Effector CD8-positive, alpha-beta T cell (primary cell): ENCODE data around the gene PHF20.
A peak's percentile ranks its signal among the peaks of the same experiment; 100 is the strongest.
"Not testable (repeated sequence)": the region's sequence is repeated elsewhere in the genome, so short reads cannot be mapped to it uniquely, and the experiment has no call there.

Experiments
- DNase-seq: peaks from one replicate; lab custom pipeline; 2025; lab: John Stamatoyannopoulos, UW

Gene PHF20

DNA sequence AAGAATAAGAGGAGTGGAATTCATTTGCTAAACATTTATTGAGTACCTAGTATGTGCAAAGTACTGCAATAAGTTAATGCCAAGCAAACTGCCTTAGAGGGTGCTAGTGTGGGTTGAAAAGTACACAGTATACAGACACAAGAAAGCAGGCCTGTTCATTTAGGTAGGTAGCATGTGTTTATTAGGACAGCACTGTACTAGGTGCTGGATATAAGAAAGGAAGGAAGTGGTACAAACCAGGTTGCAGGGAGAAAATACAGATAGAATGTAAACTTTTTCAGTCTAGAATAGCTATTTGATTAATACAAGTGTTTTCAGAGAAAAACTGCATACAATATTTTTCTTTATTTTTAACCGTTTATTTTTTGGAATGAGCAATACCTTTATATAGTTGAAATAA is 68.1 kb downstream of the PHF20 start:
- DNase-seq: no peak

GRCh38 chr20:35840421-35840820 is 68.6 kb downstream of the PHF20 start:
- DNase-seq: no peak

GRCh38 chr20:35842361-35842760 is 70.5 kb downstream of the PHF20 start:
- DNase-seq: no peak

DNA sequence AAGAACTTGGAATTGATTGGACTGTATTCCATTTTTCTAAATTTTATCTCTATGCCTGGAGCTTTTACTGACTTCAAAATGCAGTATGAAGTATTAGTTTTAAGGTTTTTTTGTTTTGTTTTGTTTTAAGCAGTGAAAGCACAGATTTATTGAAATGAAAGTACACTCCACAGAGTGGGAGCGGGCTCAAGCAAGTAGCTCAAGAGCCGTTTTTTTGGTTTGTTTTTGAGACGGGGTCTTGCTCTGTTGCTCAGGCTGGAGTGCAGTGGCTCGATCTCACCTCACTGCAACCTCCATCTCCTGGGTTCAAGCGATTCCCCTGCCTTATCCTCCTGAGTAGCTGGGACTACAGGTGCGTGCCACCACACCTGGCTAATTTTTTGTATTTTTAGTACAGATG is 72.1 kb downstream of the PHF20 start:
- DNase-seq: not testable (repeated sequence)

DNA sequence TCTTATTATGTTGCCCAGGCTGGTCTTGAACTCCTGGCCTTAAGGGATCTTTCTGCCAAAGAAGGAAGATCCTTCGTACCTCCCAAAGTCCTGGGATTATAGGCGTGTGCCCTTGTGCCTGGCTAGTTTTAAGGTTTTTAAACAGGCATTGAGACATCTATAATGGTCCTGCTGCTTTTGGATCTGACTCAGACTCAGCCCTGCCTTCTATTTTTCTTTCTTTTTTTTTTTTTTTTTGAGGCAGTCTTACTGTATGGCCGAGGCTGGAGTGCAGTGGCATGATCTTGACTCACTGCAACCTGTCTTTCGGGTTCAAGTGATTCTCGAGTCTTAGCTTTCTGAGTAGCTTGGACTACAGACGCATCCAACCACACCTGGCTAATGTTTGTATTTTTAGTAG is 73.7 kb downstream of the PHF20 start:
- no peak for DNase-seq

DNA sequence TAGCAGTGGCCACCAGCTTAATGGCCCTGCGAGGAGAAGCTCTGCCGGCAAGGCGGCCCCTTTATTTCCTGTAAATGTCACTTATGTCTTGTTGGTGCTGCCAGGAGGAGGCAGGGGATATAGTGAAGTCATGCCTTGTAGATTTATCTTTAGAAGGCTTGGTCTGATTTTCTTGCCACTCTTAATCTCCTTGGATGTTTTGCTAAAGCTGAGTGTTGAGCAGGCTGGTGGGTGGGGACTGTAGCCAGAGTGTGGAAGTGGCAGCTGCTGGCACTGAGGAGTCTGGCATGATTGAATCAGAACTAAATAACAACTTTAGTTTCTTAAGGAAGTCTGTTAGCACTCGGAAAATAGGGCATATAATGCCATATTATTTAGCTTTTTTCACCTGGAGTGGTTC is 77.9 kb downstream of the PHF20 start:
- no peak for DNase-seq

DNA sequence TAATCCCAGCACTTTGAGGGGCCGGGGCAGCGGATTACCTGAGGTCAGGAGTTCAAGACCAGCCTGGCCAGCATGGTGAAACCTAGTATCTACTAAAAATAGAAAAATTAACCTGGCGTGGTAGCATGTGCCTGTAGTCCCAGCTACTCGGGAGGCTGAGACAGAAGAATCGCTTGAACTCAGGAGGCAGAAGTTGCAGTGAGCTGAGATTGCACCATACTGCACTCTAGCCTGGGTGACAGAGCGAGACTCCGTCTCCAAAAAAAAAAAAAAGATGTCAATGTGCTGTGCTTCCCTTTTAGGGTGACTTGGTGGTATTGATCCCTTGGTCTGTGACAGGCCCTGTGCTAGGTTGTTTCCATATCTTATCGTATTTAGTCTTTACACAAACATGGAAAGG is 79.8 kb downstream of the PHF20 start:
- DNase-seq: not testable (repeated sequence)

- DNase-seq: no peak
Measured at GRCh38 chr20:35854713-35855348, 83.0 kb downstream of the PHF20 start.

- not testable (repeated sequence) for DNase-seq
Measured at GRCh38 chr20:35855641-35856040, 83.8 kb downstream of the PHF20 start.

GRCh38 chr20:35856866-35857265 is 85.1 kb downstream of the PHF20 start:
- no peak for DNase-seq

- no peak for DNase-seq
Measured at GRCh38 chr20:35866418-35867202, 94.8 kb downstream of the PHF20 start.

DNA sequence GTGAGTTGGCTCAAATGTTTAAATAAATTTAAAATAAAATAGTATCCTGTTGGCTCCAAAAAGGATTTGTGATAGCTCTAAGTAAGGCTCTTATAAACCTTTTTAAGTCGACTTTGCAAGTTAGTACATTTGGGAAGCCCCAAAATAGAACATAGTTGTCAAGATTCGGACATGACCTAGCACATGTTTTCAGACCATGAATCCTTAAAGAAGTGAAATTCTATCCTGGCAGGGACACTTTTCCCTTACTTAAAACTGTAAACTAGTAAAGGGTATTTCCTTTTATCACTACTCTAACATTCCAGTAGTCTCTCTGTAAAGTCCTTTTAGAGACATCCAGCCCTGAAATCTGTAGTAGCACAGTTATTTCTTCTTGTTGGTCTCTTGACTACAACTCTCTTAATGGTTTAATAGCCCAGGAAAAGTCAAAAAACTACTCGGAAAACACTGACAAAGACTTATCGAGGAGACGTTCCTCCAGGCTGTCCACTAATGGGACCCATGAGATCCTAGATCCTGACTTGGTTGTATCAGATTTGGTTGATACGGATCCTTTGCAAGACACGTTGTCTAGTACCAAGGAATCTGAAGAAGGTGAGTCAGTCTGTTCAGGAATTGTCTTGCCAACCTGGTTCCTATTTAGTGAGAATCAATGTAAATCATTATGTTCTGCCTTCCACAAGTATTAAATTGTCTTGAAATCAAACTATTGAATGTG is 98.9 kb downstream of the PHF20 start:
- DNase-seq: no peak

DNA sequence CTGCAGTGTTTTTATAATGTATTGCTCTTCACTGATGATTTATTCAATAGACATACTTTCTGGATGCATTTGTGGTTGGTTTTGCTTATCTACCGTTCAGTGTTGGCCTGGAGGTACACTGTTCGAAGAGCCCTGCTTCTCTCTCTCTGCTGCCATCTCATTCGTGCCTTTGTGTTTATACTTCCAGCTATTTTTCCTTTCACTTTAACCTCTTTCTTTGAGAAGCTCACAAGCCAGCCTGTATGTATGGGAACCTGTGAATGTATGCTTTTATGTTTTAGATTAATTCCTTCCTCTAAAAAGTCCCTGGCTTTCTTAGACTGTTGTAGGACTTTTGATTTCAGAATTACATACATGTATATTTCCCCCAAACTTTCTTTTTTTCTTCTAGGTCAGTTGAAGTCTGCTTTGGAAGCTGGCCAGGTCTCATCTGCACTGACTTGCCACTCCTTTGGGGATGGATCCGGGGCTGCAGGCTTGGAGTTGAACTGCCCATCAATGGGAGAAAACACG is 99.5 kb downstream of the PHF20 start:
- no peak for DNase-seq

DNA sequence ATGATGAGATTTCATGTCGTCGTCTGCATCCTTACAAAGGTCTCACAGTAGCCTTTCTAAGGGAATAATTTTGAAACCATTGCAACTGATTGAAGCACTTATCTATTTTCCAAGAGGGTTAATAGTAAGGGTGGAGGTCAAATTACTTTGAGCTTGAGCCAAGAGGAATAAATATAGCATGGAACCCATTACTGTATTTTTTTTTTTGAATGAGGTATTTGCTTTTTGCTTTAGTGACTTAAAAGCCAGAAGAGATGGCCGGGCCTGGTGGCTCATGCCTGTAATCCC is 104.2 kb downstream of the PHF20 start:
- DNase-seq: no peak

DNA sequence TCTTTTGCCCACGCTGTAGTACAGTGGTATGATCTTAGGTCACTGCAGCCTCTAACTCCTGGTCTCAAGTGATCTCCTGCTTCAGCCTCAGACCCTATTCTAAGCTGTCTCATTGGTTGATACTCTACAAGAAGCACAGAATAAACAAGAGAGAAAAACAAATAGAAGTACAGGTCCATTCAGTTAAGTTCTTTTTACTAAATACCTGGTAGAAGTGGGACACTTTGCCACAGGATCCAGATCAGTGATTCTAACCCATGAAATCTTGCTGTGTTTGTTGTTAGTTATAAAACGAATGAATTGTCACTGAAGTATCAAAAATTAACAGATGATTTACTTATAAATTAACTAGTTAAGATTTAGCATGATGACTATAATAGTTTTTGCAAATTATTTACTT is 105.8 kb downstream of the PHF20 start:
- DNase-seq: no peak

GRCh38 chr20:35878113-35878625 is 106.4 kb downstream of the PHF20 start:
- DNase-seq: no peak

GRCh38 chr20:35881676-35882075 is 109.9 kb downstream of the PHF20 start:
- no peak for DNase-seq

- DNase-seq: not testable (repeated sequence)
Measured at GRCh38 chr20:35882427-35883161, 110.8 kb downstream of the PHF20 start.

DNA sequence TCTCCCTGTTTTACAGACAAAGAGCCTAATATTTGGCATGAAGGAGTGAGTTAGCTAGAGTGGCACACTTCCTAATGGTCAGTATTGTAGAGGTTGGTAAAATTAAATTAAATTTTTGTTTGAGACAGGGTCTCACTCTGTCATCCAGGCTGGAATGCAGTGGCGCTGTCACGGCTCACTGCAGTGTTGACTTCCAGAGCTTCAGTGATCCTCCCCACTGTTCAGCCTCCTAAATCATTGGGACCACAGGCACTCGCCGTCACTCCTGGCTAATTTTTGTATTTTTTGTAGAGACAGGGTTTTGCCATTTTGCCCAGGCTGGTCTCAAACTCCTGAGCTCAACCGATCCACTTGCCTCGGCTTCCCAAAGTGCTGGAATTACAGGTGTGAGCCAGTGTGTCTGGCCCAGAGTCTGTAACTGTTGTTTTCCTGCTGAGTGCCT is 111.5 kb downstream of the PHF20 start:
- DNase-seq: no peak

GRCh38 chr20:35883778-35884540 is 112.1 kb downstream of the PHF20 start:
- peak; percentile 34 for DNase-seq

DNA sequence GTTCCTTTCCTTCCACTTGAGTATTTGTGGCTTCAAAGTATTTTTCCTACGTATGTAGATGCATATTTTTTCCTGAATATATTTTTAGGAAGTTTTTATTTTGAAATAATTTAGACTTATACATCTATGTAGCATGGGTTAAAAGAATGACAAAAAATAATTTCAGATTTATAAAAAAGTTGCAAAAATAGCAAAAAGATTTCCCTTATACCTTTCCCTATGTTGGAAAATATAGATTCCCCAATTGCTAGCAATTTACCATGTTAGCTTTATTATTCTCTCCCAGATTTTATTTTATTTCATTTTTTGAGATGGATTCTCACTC is 112.7 kb downstream of the PHF20 start:
- no peak for DNase-seq
